Measurements from ENCODE around the gene GTPBP4. TPM values are rescaled to one million over a fixed set of nuclear protein-coding genes. Genes with fewer than 3 reads are reported as not detected.

GTPBP4 gene
- total RNA-seq, 1 experiment from 2014 or later: 163 TPM

- H3K36me3 ChIP-seq (ENCODE audit: insufficient read depth, low read length, poor library complexity, severe bottlenecking): peaks cover 6% of the 10 kb centered on the region
- POLR2A ChIA-PET (ENCODE audit: low non-redundant PET): no interaction called here
- H3K9me3 ChIP-seq (ENCODE audit: low read depth, low read length, poor library complexity, severe bottlenecking): no peaks in the 10 kb centered on the region
- CTCF ChIA-PET: no interaction called here
- intact Hi-C loops (cut with micrococcal nuclease; ENCODE audit: unreplicated experiment): no loop called here
- H3K4me1 ChIP-seq (ENCODE audit: insufficient read depth, low read length, poor library complexity, severe bottlenecking): peaks cover 15% of the 10 kb centered on the region
- TF ChIP-seq EZH2 (IDR thresholded peaks at IDR 0.05; ENCODE audit: borderline replicate concordance, low read depth, low read length, poor library complexity, severe bottlenecking) (no peak), CTCF (conservative IDR thresholded peaks at IDR 0.05; ENCODE audit: low read depth, low read length) (no peak)
- no peak for DNase-seq (ENCODE audit: low spot score)
- no peaks in the 10 kb centered on the region for H3K27me3 ChIP-seq (replicated peaks; ENCODE audit: insufficient read depth, low read depth, low read length, poor library complexity)
- H3K27ac ChIP-seq (ENCODE audit: low read depth, low read length, poor library complexity, severe bottlenecking): peak overlapping the region; percentile 89
- no TSS peak for BruUV-seq (replicated peaks)
- peak overlapping the region; percentile 91 for H3K4me3 ChIP-seq (ENCODE audit: low read depth, low read length, poor library complexity, severe bottlenecking)
Observed at GRCh38 chr10:986881-987619, 1.2 kb upstream of the GTPBP4 start.

GRCh38 chr10:987620-987869 is 689 bp upstream of the GTPBP4 start:
- TF ChIP-seq CTCF (conservative IDR thresholded peaks at IDR 0.05; ENCODE audit: low read depth, low read length) (no peak), EZH2 (IDR thresholded peaks at IDR 0.05; ENCODE audit: borderline replicate concordance, low read depth, low read length, poor library complexity, severe bottlenecking) (no peak)
- Histone ChIP-seq H3K9me3 (ENCODE audit: low read depth, low read length, poor library complexity, severe bottlenecking) (no peaks in the 10 kb centered on the region), H3K36me3 (ENCODE audit: insufficient read depth, low read length, poor library complexity, severe bottlenecking) (peaks cover 9% of the 10 kb centered on the region), H3K27me3 (replicated peaks; ENCODE audit: insufficient read depth, low read depth, low read length, poor library complexity) (no peaks in the 10 kb centered on the region), H3K4me1 (ENCODE audit: insufficient read depth, low read length, poor library complexity, severe bottlenecking) (peaks cover 15% of the 10 kb centered on the region), H3K27ac (ENCODE audit: low read depth, low read length, poor library complexity, severe bottlenecking) (peak overlapping the region; percentile 89), H3K4me3 (ENCODE audit: low read depth, low read length, poor library complexity, severe bottlenecking) (peak overlapping the region; percentile 91)
- ChIA-PET CTCF (no interaction called here), POLR2A (ENCODE audit: low non-redundant PET) (no interaction called here)
- no peak for DNase-seq (ENCODE audit: low spot score)
- intact Hi-C loops (cut with micrococcal nuclease; ENCODE audit: unreplicated experiment): no loop called here
- BruUV-seq (replicated peaks): no TSS peak

GRCh38 chr10:988667-989545 is 672 bp downstream of the GTPBP4 start:
- H3K27ac ChIP-seq (ENCODE audit: low read depth, low read length, poor library complexity, severe bottlenecking): peak overlapping the region; percentile 89
- H3K4me3 ChIP-seq (ENCODE audit: low read depth, low read length, poor library complexity, severe bottlenecking): peak overlapping the region; percentile 91
- no peak for TF ChIP-seq EZH2 (IDR thresholded peaks at IDR 0.05; ENCODE audit: borderline replicate concordance, low read depth, low read length, poor library complexity, severe bottlenecking)
- TF ChIP-seq CTCF (conservative IDR thresholded peaks at IDR 0.05; ENCODE audit: low read depth, low read length): no peak
- ChIA-PET CTCF (no interaction called here), POLR2A (ENCODE audit: low non-redundant PET) (no interaction called here)
- no peaks in the 10 kb centered on the region for H3K27me3 ChIP-seq (replicated peaks; ENCODE audit: insufficient read depth, low read depth, low read length, poor library complexity)
- intact Hi-C loops (cut with micrococcal nuclease; ENCODE audit: unreplicated experiment): no loop called here
- no peaks in the 10 kb centered on the region for H3K9me3 ChIP-seq (ENCODE audit: low read depth, low read length, poor library complexity, severe bottlenecking)
- no peak for DNase-seq (ENCODE audit: low spot score)
- H3K4me1 ChIP-seq (ENCODE audit: insufficient read depth, low read length, poor library complexity, severe bottlenecking): peaks cover 15% of the 10 kb centered on the region
- H3K36me3 ChIP-seq (ENCODE audit: insufficient read depth, low read length, poor library complexity, severe bottlenecking): peaks cover 22% of the 10 kb centered on the region
- BruUV-seq (replicated peaks): TSS peak; percentile 61
